NCI-H2196 (cell line): Measurements from ENCODE around the gene CDK2.
"Not testable (repeated sequence)": the region's sequence is repeated elsewhere in the genome, so short reads cannot be mapped to it uniquely, and the experiment has no call there.

Source experiments
- DNase-seq: peaks from one replicate; lab custom pipeline; 2025; ENCODE audit not compliant: unreplicated experiment; lab: John Stamatoyannopoulos, UW

Gene CDK2

GRCh38 chr12:55966408-55967281 is at the start of gene CDK2:
TSS of gene CDK2 (plus strand) at chr12:55966830. CDS start at chr12:55967009, 179 bp downstream.
- DNase-seq: peak; percentile 87

GRCh38 chr12:55919032-55919431 is 47.6 kb upstream of the CDK2 start:
- DNase-seq: not testable (repeated sequence)

DNA sequence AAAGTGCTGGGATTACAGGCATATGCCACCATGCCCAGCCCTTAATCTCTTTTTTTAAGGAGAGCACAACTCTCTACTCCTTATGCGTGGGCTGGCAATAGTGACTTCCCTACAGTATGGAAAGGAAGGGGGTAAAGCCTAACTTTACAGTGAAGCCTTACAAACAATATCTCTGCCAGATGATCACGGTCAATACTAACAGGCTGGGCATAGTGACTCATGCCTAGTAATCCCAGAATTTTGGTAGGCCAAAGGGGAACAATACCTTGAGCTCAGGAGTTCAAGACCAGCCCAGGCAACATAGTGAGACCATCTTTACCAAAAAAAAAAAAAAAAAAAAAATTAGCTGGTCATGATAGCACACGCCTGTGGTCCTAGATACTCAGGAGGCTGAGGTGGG is 44.5 kb upstream of the CDK2 start:
- DNase-seq: no peak

DNA sequence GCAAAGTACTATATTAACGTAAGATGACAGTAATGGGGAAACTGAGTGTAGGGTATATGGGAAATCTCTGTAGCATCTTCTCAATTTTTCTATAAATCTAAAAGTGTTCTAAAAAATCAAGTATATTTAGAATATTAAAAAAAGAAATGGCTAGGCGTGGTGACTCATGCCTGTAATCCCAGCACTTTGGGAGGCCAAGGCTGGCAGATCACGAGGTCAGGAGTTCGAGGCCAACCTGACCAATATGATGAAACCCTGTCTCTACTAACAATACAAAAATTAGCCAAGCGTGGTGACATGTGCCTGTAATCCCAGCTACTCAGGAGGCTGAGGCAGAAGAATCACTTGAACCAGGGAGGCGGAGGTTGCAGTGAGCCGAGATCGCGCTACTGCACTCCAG is 43.0 kb upstream of the CDK2 start:
- not testable (repeated sequence) for DNase-seq

GRCh38 chr12:55925371-55925770 is 41.3 kb upstream of the CDK2 start:
- DNase-seq: no peak

- peak; percentile 49 for DNase-seq
Measured at GRCh38 chr12:55925870-55926737, 40.5 kb upstream of the CDK2 start.

- peak; percentile 90 for DNase-seq
Measured at GRCh38 chr12:55926738-55927587, 39.7 kb upstream of the CDK2 start.

GRCh38 chr12:55927588-55928502 is 38.8 kb upstream of the CDK2 start, which contains the start of gene PYM1:
TSS of gene PYM1 (minus strand) at chr12:55927894. CDS start at chr12:55927761, 133 bp downstream.
- peak; percentile 65 for DNase-seq

- no peak for DNase-seq
Measured at GRCh38 chr12:55929306-55929791, 37.3 kb upstream of the CDK2 start.

DNA sequence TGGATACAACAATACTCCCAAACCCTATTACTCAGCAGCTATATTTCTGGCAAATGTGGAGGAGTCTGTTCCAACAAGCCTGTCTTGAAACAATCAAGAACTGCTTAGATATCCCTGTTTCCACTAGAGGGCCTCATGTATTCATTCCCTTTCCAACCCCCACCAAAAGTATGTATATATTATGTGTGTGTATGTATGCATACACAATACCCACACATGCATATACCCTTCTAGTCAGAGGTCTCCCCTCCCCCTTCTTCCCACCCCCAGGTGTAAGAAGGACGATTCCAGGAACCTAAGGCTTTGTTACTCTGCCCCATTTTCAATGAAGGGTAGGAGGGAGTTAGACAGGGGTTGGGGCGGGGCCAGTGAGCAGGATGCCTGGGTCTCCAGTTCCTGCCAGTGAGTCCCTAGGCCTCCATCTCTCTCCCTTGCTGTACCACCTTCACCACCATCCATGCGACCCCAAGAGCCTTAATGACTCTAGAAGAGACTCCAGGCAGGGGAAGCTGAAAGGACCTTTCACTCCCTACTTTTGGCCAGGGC is 35.8 kb upstream of the CDK2 start, which contains the start of gene DGKA:
TSS of gene DGKA (plus strand) at position 392 of the 546 bp plus-strand sequence. CDS start 5,342 bp downstream, outside the sequence.
- peak; percentile 58 for DNase-seq

- no peak for DNase-seq
Measured at GRCh38 chr12:55931317-55931779, 35.3 kb upstream of the CDK2 start.

DNA sequence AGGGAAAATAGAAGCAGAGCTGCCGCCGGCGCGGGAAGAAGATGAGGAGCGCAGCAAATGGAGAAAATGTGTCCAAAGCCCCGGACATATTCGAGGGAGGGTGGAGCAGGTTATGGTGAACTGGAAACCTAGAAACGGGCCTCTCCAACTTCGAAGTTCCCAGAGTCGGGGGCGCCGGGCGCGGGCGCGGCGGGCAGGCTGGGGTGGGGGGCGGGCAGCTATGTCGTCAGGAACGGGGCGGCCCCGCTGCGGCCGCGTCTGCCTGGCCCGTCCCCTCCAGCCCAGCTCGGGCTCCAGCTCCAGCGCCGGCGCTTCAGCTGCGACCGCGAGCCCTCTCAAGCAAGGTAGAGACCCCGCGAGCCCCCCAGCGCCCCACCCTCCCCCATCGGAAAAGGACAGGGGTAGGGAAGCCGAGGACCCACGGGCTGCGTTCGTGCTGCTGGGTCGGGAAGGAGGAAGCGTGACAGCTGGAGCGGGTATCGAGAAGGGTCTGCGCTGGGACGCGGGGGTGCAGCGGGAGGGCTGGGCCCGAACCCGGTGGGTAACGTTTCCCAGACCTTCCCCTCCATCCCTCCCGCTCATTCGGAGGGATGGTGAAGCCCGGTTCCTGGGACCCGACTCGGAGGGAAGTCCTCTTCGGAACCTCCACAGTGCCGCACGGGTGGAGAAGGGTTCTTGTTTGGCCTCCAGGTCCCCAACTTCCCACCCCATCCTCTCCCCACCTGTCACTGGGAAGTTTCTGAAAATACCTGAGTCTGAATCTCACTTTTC is 34.7 kb upstream of the CDK2 start:
- DNase-seq: no peak

DNA sequence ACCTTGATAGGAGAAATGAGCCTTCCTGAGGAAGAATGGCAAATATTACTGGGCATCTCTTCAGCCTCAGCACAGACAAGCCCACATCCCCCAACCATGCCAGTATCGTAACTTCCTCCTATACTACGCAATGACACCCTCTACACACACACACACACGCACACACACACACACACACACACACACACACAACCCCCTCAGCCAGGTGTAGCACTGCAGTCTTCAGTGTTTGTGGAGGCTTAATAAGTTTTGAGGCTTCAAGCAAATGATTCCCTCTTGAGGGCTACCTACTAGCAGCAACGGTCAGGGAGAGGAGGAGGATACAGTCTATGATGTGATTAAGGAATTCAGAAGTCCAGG is 34.1 kb upstream of the CDK2 start:
- no peak for DNase-seq

- DNase-seq: no peak
Measured at GRCh38 chr12:55933169-55933798, 33.3 kb upstream of the CDK2 start.

DNA sequence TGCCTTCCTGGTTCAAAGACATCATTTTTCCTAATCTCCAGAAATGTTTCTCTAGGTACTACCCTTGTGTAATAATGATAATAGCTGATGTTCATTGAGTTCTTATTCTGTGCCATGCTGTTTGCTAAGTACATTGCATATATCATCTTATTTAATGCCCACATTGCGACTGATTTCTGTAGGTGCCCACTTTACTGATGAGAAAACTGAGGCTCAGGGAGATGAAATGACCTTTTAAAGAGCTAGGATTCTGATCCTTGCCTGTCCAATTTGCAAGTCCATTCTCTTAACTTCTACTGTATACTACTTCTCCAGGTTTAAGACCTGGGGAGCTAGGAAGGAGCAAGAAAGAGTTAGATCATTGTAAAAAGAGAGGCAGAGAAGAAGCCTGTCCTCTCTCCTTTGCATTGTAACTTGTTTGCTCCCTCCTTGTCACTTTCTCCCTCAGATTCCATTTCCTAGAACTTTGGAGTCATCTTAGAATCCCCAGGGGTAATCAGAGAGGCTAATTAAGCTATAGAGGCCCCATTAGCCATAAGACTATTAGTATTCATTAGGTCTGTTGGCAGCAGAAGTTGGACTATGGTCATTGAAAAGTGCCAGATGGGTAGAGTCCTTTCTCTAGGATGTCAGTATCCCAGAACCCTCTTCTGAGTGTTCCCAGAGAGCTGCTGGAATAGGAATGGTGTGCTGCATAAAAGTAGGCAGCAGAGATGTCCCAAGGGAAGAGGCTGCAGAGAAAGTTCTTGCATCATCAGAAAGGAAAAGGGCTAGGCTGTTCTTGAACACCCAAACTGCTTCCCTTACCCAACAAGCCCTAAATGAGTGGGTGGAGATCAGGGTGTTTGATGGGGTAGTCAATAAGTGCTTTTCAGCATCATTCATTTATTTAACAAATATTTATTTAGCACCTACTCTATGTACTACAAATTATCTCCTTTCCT is 32.6 kb upstream of the CDK2 start:
- no peak for DNase-seq

GRCh38 chr12:55934773-55935172 is 31.9 kb upstream of the CDK2 start:
- no peak for DNase-seq

- no peak for DNase-seq
Measured at GRCh38 chr12:55935738-55936151, 30.9 kb upstream of the CDK2 start.
